GM12873 (cell line): ENCODE measurements around the gene CHERP.

ENCODE experiments used
- CTCF ChIP-seq: IDR thresholded peaks from 2 replicates; pipeline ENCODE4 v1.5.1; 2012; ENCODE audit warnings: low read depth, mild to moderate bottlenecking, moderate library complexity, low read length, control low read depth; ENCODE audit not compliant: insufficient read depth; ENCODE audit errors: missing control alignments

Gene CHERP

DNA sequence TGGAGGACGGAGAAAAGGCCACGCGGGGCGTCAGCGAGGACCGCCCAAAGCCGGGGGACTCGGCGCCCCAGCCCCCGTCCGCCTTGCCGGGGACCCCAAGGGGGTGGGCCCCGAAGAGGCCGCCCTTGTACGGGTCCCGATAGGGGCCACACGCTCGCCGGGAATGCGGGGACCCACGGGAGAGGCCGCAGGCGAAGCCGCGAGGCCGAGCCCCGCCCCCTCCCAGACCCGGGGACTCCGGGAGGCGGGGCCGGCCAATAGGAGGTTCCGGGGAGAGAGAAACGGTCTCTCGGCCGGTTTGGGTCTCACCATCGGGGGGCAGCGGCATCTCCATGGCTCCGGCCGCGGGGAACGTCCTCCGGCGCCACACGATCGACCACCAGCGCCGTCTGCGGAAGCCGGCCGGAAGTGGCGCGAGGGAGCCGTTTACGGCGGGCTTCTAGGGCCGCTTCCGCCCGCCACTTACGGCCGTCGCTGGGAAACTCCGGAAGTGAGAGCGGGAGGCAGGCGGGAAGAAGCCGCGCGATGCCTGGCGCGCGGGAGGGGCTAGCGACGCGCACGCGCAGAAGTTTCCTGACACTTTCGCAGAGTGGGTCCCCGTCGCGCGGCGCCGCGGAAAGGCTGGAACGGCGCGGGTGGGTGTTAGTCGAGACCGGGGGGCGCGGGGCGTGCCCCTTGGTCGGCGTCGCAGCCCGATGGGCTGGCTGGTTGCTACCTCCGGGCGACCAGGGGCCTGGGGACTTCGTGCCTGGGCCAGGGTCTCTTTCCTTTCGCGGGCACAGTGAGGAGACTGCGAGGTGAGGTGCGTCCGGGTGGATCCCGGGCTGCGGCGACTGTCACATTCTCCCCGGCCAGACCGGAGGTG is at the start of gene CHERP:
Gene CHERP (minus strand): TSS at position 393 of the 865 bp plus-strand sequence. CDS start 59 bp downstream, at position 334.
- no peak for TF ChIP-seq CTCF

GRCh38 chr19:16590876-16591802 is 48.9 kb upstream of the CHERP start:
- TF ChIP-seq CTCF = no peak

GRCh38 chr19:16589917-16590316 is 47.7 kb upstream of the CHERP start:
- no peak for TF ChIP-seq CTCF

DNA sequence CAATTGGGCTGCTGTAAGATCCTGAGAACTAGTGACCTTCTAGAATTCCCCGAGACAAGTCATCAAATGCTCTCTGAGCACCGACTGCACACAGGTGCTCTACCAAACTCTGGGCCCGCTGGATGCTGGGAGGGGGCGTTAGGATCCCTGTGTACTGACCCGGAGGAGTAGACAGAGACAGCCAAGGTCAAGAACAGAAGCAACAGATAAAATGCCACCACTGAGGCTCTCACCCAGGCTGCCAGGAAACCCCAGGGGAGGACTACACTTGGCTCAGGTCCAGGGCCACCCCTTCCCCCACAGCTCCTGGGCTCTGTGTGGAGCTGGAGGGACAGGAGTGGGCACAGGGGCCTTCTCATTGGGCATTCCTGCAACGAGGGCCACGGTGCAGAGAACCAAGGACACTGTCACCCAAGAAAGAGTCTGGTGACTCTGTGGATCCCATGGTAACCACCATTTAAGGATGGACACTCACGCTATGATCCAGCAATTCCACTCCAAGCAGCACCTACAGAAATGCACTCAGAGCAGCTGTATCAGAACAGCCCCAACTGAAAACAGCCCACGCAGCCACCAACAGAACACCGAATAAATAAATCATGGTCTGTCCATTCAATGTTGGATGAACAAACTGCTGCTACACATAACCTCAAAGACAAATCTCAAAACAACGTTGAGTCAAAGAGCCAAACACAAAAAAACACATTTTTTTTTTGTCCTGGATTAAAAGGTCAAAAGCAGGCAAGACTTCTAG is 46.8 kb upstream of the CHERP start:
- no peak for TF ChIP-seq CTCF

DNA sequence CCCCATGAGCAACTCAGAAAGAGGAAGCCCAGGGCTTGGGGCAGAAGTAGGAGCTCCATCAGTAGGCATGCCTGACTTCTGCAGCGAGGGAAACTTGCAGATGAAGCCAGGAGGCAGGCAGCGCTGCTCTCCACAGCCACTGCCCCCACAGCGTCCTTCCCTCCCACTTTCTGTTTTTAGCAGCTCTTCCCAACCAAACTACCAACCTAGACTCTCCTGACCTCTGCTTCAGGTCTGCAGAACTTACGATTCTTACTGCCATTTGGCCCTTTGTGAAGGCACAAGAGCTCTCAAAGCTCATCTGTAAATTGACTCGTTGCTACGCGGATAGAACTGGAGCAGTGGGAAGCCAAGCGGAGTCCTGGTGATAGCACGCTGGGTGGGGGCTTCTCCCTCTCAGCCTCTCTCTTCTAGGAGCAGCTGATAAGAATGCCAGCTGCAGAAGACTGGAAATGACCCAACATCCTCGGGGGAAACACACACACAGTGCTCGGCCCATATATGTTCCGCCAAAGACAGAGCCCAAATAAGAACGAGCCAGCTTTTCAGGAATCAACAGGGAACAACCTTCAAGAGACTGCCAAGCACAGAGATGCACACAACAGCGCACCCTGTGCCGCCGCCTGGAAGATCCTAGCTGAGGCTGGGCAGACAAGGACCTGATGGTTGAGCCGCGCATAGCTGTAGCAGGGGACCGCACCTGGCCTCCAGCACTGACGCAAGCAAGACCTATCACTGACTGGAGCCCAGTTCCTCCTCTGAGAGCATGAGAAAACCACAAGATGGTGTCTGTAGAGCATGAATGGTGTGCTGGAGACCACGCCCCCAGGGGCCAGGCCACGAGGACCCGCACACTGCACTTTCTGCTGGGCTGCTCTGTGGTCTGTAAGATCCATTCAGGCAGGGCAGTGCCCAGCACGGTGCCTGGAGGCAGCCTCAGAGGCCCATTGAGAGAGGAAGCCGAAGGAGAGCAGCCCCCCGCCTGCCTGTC is 45.9 kb upstream of the CHERP start:
- TF ChIP-seq CTCF = no peak

- TF ChIP-seq CTCF = no peak
These were observed 45.0 kb upstream of the CHERP start for GRCh38 chr19:16586991-16587832.
